ENCODE data around the gene VIPR1.

The VIPR1 gene

DNA sequence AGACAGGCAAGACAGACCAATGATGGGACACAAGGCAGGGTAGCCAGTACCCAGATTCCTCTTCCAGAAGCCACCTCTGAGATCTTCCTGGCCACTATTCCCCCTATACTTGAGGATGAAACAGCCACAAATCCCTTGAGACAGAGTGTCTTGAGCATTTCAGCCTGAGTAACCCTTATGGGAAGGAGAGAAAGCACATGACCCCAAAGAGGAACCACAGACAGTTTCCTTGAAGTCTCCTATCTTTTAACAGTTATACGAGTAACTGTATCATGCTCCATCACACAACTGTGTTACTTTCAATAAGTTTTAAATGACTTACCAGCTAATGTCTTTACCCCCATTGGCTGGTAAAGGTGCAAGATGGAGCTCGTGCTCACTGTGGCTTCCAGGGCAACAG lies 9.3 kb downstream of the VIPR1 start:
- no peak for DNase-seq (ENCODE audit: low read depth)

DNA sequence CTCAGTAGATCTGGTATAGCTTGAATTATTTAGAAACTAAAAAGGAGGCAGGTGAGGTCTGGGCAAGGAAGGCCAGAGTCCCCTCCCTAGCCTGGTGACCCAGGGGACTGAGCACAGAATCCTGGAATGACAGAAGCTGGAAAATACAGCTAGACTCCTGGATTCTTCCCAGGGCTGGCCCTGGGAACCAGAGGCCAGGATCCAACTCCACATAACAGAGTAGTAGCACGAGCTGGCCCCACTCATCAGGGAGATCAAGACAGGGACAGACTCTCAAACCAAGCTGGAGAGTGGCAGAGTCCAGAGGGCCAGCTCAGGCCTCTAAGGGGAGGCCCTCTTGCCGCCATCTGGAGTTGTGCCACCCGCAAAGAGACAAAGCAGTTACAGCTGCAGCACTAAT lies 10.7 kb downstream of the VIPR1 start:
- no peak for DNase-seq (ENCODE audit: low read depth)

DNA sequence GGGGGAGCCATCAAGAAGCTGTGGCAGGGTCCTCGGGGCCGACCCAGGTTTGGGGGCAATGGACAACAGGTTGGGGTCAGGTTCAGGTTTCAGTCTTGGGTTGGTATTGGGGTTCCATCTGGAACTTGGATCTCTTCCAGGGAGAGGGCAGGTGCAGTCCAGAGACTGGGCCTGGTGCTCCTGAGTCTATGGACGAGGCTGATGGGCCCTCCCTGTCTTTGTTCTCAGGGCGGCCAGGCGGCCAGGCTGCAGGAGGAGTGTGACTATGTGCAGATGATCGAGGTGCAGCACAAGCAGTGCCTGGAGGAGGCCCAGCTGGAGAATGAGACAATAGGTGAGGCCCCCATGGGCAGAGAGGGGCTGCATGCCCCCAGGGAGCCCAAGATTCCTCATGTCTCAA lies 11.1 kb downstream of the VIPR1 start:
- no peak for DNase-seq (ENCODE audit: low read depth)

DNA sequence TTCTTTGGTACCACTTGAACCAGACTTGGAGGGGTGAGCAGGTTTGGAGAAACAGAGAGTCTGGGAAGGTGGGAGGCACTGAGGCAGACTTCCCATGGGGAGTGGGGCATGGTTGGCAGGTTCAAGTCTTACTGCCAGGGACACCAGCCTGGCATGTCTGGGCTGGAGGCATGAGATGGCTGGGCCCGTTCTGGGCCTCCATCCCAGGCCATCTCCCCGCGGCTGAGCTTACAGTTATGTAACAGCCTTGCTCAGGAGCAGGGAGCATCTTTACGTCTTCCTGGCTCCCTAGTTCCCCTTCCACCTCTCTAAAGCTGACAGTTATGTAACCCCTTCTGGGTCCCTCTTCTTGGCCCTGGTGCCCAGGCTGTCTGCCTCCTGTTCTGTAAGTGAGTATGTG lies 12.4 kb downstream of the VIPR1 start:
- no peak for DNase-seq (ENCODE audit: low read depth)

DNA sequence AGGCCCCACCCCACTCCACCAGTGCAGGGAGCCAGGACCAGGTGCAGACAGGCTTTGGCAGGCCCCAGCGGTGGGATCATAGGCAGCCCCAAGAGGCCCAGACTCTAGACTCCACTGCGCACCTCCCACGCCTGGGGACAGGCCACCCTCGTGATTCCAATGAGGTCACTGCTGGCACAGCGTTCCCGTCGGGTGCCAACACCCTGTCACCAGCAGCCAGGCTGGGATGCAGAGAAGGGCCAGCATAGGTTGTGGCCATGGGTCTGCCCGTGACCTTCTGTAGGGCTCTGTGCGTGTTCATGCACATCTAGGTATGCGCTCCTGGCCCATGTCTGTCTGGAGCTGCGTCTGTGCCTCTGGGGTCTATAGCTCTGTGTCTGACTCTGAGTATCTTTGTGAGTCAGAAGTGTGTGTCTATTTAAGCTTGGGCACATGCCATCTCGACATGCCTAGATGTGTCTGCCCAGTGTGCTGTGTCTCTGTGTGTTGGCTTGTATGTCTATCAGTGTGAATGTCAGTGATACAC lies 13.0 kb downstream of the VIPR1 start:
- no peak for DNase-seq (ENCODE audit: low read depth)

DNA sequence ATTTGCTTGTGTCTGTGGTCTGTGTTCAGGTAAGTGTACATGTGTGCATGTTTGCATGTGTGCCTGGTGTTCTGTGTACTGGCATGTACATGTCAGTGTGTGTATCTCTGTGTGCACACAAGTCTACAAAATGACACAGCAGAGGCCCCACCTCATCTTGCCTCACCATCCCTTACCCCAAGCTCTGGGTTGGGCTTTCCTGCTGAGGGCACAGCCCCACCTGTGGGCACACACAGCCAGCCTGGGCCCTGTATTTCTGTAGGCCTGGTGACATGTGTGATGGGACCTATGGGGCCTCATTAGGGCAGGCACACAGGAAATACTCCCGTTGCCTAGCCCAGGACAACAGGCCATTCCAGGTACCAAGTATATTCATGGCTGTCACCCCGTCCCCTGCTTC lies 13.5 kb downstream of the VIPR1 start:
- DNase-seq (ENCODE audit: low read depth) = no peak

DNA sequence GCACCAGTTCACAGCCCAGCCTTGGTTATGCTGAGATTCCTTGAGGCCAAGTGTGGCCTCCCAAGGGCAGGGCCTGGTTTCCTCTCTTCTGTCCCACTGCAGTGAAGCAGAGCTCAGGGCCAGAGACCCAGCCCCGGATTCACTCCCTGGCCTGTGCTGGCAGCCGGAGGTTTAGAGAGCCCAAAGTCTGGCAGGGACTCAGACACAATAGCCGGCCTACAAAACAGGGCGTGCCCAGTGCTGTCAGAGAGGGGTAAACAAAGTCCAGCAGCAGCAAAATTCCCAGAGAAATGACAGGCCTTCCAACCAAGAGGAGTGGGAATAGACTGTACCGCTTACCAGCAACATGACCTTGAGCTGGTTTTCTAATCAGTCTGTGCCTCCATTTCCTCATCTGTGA lies 14.0 kb downstream of the VIPR1 start:
- no peak for DNase-seq (ENCODE audit: low read depth)

DNA sequence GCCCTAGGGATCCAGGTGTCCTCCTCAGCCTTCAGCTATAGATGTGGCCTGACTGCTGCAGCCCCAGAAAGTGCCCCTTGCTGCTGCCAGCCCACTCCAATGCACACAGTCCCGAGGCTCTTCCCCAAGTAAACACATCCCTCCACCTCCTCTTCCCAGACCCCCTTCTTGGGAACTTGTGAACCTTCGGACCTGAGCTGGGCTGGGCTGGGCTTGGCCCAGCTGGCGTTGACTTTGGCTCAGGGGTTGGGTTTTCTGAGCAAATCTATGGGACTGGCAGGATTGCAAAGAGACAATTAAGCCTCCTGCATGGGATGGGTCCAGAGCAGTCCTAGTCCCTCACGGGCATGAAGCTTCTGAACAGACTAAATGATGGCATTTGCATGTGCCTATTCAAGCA lies 14.7 kb downstream of the VIPR1 start:
- no peak for DNase-seq (ENCODE audit: low read depth)

DNA sequence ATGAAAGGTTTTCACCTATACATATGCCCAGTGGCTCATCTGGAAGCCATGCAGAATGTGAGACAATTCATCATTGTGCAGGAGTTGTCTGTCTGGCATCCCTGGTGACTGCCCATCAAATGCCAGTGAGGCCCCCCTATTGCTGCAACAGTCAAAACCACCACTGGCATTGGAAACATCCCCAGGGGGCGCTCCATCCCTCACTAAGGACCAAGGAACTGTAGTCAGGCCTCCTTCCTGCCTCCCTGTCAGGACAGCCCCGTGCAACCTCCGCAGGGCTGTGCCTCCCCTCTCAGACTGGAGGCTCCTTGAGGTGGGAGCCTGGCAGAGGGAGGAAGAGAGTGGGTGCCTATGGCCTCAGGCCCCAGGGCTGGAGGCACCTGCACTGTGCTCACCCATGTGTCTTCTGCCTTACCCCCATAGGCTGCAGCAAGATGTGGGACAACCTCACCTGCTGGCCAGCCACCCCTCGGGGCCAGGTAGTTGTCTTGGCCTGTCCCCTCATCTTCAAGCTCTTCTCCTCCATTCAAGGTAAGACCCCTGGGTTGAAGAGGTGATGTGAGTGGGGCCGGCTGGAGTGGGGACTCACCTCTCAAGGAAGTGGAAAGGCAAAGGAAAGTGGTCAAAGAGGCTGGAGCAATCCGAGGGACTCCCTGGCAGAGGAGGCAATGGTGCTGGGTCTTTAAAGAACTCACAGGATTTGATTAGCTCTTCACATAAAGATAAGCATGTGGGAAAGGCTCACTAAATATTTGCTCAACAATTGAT lies 16.5 kb downstream of the VIPR1 start:
- DNase-seq (ENCODE audit: low read depth) = no peak

DNA sequence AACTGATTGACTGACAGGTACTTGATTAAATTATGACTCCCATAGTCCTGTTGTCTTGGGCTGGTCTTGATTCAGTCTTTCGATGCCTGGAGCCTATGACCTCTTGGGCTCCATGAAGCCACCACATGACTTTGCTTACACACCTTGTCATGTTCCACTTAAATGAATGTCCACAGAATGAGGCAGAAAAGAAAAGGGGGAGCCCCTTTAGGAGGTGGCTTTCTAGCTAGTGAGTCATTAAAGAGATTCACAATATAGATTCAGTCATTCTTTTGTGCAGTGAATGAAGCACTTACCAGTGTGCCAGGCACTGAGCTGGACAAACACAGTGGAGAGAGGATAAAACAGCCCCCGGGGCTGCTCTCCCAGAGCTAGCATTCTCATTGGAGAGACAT lies 17.1 kb downstream of the VIPR1 start:
- DNase-seq (ENCODE audit: low read depth) = no peak

DNA sequence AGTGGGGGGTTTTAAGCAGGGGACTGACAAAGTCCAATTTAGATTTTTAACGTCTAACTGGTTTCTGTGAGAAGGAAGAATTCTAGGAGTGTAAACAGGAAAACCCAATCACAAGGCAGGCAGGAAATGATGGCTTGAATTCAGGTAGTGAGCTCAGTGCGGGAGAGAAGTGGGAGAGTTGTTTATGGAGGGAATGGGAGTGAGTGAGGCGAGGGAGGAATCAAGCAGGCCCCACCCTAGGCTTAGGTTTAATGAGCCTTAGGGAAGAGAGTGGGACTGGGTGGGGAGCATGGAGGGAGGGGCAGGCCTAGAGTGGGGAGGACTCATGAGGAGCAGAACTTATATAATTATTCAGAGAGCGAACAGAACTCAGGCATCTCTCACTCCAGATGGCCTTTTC lies 17.9 kb downstream of the VIPR1 start:
- no peak for DNase-seq (ENCODE audit: low read depth)

DNA sequence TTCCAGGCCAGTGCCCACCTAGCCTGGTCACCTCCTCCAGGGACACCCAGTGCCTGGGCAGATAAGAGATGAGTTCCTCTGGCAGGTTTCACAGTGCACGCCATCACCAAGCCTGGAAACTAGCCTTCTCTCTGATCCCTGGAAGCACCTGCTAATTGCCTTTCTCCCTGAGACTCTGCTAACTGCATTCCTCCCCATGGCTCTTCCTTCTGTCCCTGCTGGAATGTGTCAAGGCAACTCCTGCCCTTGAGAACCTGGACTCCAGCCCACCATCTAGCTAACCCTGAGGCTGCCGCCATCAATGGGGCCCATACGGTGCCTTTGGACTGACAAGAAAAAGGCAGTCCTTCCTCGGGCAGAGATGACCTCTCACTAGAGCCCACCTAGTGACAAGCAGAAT lies 18.5 kb downstream of the VIPR1 start:
- no peak for DNase-seq (ENCODE audit: low read depth)

DNA sequence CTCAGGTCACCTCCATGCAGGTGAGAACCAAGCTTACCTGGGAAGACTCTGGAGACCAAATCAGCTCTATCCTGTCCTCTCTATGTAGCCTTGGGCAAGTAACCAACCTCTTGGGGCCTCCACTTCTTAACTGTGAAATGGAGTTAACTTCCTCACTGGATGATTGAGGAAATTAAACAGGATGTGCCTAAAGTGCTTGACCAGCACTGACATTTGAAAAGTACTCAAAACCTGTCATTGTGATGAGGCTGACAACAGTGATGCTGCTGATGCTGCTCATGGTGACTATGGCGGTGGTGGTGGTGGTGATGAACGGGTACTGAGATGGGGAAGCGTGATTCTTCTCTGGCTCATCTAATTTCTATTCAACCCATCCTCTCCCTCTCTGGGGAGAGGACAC lies 22.3 kb downstream of the VIPR1 start:
- no peak for DNase-seq (ENCODE audit: low read depth)

DNA sequence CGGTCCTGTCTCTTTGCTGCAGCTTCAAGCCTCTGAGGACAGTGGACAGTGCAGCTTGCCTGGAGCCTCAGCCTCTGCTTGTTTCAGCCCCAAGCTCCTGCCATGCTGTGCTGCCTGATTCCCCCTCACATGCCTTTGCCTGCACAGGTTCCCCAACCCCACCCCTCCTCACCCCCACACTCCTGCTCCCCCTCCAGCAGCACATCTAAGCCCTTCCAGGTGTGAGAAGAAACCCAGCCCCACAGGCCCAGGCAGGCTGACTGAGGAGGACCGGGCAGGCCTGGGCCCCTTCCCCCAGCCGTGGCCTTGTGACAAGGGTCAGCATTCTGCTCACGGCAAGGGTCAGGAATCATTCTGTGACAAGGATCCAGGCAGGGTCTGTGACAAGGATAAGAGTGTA lies 22.8 kb downstream of the VIPR1 start:
- DNase-seq (ENCODE audit: low read depth) = no peak

DNA sequence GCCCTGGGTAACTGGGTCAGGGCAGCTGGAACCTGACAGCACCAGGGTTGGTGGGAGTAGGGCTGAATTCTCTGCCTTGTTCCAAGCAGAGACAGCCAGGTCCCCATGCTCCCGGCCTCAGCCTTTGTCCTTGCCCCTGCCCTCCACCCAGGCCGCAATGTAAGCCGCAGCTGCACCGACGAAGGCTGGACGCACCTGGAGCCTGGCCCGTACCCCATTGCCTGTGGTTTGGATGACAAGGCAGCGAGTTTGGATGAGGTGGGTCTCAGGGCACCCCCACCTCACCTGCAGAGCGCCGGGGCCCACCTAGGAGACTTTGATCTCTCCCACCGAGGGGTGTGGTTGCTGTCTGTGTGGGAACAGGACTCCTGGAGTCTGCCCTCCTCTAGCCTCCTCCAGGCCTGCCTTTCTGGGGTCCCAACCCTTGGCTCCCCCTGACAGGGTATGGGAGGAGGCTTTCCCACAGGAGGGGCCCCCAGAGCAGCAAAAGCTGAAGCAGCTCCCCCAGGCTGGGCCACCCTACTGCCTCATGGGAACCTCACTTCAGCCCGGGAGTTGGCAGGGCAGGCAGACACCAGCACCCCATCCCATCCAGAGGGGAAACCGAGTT lies 23.4 kb downstream of the VIPR1 start:
- DNase-seq (ENCODE audit: low read depth) = no peak

DNA sequence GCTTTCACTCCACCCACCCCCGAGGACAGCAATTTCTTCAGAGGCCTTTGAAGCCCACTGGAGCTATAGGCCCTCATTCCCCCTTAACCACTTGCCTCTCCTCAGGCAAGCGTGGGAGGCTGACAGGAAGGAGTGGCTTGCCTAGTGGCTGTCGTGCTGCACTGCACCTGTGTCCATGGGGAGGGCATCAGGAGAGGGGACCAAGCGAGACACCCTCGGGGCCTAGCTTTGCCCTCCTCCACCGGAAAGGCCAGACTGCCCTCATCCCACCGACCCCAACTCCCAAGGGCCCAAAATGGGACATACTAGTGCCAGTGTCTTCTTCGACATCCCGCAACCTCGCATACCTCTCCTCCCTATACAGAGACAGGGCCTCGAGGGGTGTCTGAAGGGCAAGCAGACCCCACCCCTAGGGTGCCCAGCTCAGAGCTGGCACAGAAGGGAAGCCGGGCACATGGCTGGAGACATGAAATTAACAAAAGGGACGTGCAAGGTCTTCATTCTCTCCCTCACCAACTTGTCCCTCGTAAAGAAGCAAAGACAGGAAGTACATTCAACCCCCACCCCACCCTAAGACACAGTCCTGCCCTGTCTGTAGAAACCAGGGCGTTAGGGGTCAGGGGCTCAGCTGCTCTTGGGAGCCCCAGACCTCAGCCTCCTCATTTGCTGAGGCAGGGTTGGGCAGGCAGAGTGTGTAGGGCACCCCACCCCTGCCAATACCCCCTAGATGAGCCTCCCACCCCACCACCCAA lies 24.3 kb downstream of the VIPR1 start:
- DNase-seq (ENCODE audit: low read depth) = no peak

DNA sequence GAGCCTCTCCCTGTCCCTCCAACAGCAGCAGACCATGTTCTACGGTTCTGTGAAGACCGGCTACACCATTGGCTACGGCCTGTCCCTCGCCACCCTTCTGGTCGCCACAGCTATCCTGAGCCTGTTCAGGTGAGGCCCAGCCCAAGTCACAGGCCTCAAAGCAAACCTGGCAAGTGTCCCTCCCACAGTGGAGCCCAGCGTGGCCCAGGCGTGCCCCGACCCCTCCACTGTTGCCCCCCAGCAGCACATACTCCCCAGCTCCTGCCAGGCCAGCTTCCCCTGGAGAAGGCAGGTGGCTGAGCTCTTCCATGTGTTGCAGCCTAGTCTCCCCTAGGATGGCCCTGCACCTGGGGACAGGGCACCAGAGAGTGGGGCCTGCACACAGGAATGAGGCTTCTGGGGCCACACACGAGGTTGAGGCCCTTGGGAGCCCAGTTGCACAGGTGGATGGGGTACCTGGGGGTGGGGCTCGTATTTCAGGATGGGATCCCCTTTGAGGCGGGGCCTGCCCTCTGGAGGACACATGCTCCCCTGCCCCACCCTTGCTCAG lies 25.0 kb downstream of the VIPR1 start:
- DNase-seq (ENCODE audit: low read depth) = no peak

DNA sequence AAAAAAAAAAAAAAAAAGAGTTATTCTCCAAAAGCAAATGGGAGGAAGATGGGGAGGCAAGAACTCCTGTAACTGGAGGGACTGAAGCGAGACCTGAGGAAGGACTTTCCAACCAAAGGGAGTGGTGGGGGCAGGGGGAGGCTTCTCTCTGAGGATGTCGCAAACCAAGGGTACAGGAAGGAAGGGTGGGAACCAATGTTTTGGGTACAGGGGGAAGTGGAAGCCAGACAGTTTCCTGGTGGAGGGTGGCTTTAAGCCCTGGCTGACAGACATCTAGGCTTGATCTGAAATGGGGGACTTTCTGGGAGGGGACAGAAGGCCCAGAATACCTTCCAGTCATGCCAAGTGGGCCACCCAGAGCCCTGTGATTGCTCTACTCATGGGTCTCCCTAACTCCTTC lies 27.0 kb downstream of the VIPR1 start:
- DNase-seq (ENCODE audit: low read depth) = no peak

DNA sequence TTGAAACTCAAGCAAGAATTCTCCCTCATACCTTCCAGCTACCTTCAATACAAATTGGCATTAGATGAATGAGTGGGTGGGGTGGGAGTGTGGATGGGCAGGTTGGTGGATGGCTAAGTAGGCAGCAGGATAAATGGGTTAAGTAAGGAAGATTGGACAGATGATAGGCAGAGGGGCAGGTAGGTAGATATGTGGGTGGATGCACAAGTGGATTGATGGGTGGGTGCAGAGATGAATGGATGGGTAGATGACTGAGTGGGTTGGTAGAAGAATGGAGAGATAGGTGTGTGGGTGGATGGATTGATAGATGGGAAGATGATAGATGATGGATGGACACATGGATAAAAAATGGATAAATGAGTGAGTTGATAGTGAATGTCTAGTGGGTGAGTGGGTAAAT lies 27.6 kb downstream of the VIPR1 start:
- no peak for DNase-seq (ENCODE audit: low read depth)

DNA sequence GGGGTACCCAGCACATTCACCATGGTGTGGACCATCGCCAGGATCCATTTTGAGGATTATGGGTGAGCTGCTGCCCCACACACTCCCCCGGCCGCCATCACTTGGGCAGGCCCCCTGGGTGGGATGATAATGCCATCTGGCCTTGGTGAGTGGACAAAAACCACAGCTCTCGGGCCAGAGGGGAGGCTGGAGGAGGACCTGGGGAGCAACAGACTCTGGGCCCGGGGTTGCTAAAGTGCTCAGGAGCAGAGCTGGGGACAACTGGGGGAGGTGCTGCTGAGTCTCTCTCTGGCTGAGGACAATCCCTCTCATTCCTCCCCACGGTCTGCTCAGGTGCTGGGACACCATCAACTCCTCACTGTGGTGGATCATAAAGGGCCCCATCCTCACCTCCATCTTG lies 29.0 kb downstream of the VIPR1 start:
- no peak for DNase-seq (ENCODE audit: low read depth)

DNA sequence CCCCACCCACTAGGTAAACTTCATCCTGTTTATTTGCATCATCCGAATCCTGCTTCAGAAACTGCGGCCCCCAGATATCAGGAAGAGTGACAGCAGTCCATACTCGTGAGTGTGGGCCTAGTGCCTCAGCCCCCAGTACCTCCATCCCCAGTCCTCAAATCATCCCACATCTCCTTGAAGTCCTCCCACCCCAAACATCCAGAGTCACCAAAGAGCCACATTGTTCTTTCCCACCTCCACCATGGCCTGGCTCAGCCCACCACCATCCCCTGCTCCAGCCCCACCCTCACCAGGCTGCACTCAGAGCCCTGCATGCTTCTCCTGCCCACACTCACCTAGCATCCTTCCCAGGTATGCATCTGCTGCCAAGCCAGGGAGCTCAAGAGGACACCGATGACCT lies 29.8 kb downstream of the VIPR1 start:
- no peak for DNase-seq (ENCODE audit: low read depth)

DNA sequence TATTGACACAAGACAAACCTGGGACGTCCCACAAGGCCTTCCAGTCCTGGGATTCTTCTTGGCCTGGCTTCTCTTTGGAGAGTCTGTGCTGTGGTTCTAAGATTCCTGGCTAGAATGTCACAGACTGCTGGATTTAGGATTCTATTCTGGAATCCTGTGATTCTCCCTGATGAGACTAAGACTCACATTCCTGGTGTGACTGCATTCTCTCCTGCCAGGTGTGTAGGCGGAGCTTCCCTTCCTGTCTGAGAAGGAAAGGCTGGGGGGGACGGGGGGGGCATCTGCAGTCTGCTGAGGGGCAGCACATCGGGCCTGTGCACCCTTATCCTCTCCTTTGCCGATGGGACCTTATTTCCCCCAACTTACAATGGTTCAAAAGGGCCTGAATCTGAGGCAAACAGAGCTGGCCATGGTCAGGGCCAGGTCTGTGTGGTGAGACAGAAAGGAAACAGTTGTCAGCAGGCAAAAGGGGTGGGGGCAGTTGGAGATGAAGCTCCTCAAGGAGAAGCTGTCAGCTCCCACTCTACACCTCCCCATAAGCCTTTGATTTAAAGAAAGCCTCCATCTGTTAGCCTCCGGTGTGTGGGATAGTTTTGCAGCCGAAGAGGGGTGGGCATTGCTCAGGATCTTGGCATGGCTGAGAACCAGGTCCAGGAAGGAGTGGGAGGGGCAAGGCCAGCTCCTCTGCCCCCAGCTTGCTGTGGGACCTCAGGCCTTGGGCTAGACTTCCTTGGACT lies 30.9 kb downstream of the VIPR1 start:
- DNase-seq (ENCODE audit: low read depth) = no peak
